NB4 (cell line): ENCODE measurements around the gene JAKMIP2.

Source experiments
- CTCF ChIP-seq: IDR thresholded peaks from one replicate; pipeline ENCODE4 v1.5.1; 2012; ENCODE audit warnings: low read depth, low read length
- MAX ChIP-seq: IDR thresholded peaks from 2 replicates; pipeline ENCODE4 v1.6.1; 2011; ENCODE audit warnings: low read depth, low read length
- MYC ChIP-seq: IDR thresholded peaks from 2 replicates; pipeline ENCODE4 v1.6.1; 2011; ENCODE audit warnings: low read depth, low read length
- POLR2A ChIP-seq: IDR thresholded peaks from 2 replicates; pipeline ENCODE4 v1.6.1; 2011; ENCODE audit warnings: mild to moderate bottlenecking; ENCODE audit not compliant: insufficient read length; ENCODE audit errors: extremely low read depth

- TF ChIP-seq CTCF (no peak), MAX (no peak), POLR2A (no peak), MYC (no peak)
These were observed 8.9 kb downstream of the JAKMIP2 start for GRCh38 chr5:147773587-147773986.
